Memory B cell (primary cell): Measurements from ENCODE around the gene PDYN.

Experiments used
- ATAC-seq: fragments of 150-1000 bp; cut with Tn5 transposase; 2 replicates; pipeline ENCODE4 v1.10.0; 2021; ENCODE audit warnings: low read depth, mild to moderate bottlenecking, moderate library complexity
- DNase-seq, 2 donors: peaks; one replicate each; pipeline ENCODE4 v3.0.0; 2022; ENCODE audit warnings: low spot score in 2 of 2
- H3K27ac Mint-ChIP-seq: one replicate; pipeline ENCODE4 v1.8.0; 2022; ENCODE audit warnings: mild to moderate bottlenecking, moderate library complexity, mixed read lengths
- H3K27me3 Mint-ChIP-seq: one replicate; pipeline ENCODE4 v1.8.0; 2022; ENCODE audit warnings: mixed read lengths
- H3K36me3 Mint-ChIP-seq: one replicate; pipeline ENCODE4 v1.8.0; 2022; ENCODE audit warnings: mild to moderate bottlenecking, mixed read lengths
- H3K4me1 Mint-ChIP-seq: one replicate; pipeline ENCODE4 v1.8.0; 2022; ENCODE audit warnings: mixed read lengths
- H3K4me3 Mint-ChIP-seq: one replicate; pipeline ENCODE4 v1.8.0; 2022; ENCODE audit warnings: mild to moderate bottlenecking, moderate library complexity, mixed read lengths
- H3K9me3 Mint-ChIP-seq: one replicate; pipeline ENCODE4 v1.8.0; 2022; ENCODE audit warnings: mixed read lengths

PDYN gene

DNA sequence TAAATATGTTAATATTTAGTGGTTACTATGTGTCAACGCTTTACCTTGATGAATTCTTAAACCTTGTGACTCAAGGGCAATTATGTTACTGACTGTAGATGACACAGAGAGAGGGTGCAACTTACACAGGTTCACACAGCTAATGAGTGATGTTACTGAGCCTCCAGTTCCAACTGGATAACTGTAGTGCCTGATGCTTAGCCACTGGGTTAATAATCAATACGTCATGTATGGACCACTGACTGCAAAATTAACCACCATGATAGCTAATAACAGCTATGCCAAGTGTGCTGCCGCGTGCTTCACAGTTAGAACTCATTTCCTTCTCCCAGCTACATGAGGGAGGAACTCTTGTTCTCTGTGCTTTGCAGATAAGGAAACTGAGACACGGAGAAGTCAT, 53.3 kb downstream of the PDYN start:
- H3K4me1 Mint-ChIP-seq, result no peaks in the 10 kb centered on the region
- no peak overlapping the region for H3K27ac Mint-ChIP-seq
- peaks cover 5% of the 10 kb centered on the region for H3K27me3 Mint-ChIP-seq
- DNase-seq (no peak), ATAC-seq (no peak)
- no peak overlapping the region for H3K4me3 Mint-ChIP-seq
- H3K9me3 Mint-ChIP-seq, result no peaks in the 10 kb centered on the region
- peaks cover 2% of the 10 kb centered on the region for H3K36me3 Mint-ChIP-seq

DNA sequence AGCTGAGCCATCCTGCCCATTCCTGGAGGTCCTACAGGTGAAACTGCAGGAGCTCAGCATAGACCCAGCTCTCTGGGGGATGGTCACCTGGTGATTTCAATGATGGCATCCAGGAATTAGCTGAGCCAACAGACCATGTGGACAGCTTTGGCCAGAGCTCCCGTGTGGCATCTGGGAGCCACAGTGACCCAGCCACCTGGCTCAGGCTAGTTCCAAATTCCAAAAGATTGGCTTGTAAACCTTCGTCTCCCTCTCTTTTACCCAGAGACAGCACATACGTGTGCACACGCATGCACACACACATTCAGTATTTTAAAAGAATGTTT, 54.6 kb downstream of the PDYN start:
- Mint-ChIP-seq H3K36me3 (peaks cover 2% of the 10 kb centered on the region), H3K4me3 (no peak overlapping the region), H3K27me3 (peaks cover 2% of the 10 kb centered on the region), H3K27ac (no peak overlapping the region), H3K4me1 (no peaks in the 10 kb centered on the region), H3K9me3 (no peaks in the 10 kb centered on the region)
- no peak for ATAC-seq
- DNase-seq, result no peak

DNA sequence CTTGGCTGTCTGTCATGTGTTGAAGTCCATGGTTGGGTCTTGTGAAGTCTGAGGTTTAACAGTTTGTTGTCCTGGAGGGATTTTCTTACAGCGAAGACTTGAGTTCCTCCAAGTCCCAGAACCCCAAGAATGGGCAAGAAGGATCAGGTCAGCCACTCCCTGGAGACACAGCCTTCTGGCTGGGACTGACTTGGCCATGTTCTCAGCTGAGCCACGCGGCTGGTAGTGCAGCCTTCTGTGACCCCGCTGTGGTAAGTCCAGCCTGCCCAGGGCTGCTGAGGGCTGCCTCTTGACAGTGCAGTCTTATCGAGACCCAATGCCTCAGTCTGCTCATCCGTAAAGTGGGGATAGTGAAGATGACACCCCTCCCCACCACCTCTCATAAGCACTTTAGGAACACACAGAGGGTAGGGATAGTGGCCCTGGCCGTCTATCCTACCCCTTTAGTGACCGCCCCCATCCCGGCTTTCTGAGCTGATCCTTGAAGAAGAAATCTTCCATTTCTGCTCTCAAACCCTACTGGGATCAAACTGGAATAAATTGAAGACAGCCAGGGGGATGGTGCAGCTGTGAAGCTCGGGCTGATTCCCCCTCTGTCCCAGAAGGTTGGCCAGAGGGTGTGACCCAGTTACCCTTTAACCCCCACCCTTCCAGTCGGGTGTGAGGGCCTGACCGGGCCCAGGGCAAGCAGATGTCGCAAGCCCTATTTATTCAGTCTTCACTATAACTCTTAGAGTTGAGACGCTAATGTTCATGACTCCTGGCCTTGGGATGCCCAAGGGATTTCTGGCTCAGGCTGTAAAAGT, 55.2 kb downstream of the PDYN start:
- H3K4me1 Mint-ChIP-seq, result no peaks in the 10 kb centered on the region
- H3K9me3 Mint-ChIP-seq, result no peaks in the 10 kb centered on the region
- H3K27ac Mint-ChIP-seq, result peak overlapping the region; percentile 31
- H3K4me3 Mint-ChIP-seq, result no peak overlapping the region
- ATAC-seq, result no peak
- H3K36me3 Mint-ChIP-seq, result peaks cover 2% of the 10 kb centered on the region
- H3K27me3 Mint-ChIP-seq, result peaks cover 1% of the 10 kb centered on the region
- no peak for DNase-seq

DNA sequence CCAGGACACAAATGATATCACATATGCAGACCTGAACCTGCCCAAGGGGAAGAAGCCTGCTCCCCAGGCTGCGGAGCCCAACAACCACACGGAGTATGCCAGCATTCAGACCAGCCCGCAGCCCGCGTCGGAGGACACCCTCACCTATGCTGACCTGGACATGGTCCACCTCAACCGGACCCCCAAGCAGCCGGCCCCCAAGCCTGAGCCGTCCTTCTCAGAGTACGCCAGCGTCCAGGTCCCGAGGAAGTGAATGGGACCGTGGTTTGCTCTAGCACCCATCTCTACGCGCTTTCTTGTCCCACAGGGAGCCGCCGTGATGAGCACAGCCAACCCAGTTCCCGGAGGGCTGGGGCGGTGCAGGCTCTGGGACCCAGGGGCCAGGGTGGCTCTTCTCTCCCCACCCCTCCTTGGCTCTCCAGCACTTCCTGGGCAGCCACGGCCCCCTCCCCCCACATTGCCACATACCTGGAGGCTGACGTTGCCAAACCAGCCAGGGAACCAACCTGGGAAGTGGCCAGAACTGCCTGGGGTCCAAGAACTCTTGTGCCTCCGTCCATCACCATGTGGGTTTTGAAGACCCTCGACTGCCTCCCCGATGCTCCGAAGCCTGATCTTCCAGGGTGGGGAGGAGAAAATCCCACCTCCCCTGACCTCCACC, 56.4 kb downstream of the PDYN start:
- DNase-seq, result no peak
- H3K27ac Mint-ChIP-seq, result no peak overlapping the region
- no peaks in the 10 kb centered on the region for H3K27me3 Mint-ChIP-seq
- peaks cover 2% of the 10 kb centered on the region for H3K36me3 Mint-ChIP-seq
- H3K9me3 Mint-ChIP-seq, result no peaks in the 10 kb centered on the region
- no peak for ATAC-seq
- H3K4me3 Mint-ChIP-seq, result no peak overlapping the region
- no peaks in the 10 kb centered on the region for H3K4me1 Mint-ChIP-seq

DNA sequence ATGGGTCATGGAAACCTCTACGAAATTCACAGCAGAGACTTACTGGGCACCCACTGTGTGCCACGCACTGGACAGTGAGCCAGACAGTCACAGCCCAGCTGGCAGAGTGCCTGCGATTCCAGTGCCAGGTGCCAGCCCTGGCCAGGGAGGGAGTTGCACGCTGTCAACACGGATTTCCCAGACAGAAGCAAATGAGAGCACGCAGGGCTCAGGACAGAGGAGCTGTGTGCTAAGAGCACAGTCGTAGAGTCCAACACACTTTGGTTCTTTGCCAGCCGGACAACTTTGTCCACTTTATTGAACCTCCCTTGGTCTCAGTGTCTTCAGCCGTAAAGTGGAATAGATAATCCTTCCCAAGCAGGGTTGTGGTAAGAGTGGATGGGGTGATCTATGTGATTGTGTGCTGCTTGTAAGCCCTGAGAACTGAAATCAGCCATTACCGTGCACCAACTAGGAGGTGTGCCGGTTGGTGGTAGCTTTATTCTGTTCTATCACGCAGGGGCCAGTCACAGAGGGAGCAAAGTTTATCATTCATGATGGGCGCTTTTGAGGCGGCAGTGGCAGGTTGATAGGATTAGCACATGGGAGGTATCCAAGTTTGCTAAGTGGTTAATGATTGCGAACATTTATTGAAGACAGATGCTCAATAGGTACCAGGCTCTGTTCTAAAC, 58.0 kb downstream of the PDYN start:
- Mint-ChIP-seq H3K27ac (no peak overlapping the region), H3K27me3 (no peaks in the 10 kb centered on the region), H3K9me3 (no peaks in the 10 kb centered on the region), H3K4me3 (no peak overlapping the region), H3K36me3 (peaks cover 2% of the 10 kb centered on the region), H3K4me1 (no peaks in the 10 kb centered on the region)
- DNase-seq (no peak), ATAC-seq (no peak)

DNA sequence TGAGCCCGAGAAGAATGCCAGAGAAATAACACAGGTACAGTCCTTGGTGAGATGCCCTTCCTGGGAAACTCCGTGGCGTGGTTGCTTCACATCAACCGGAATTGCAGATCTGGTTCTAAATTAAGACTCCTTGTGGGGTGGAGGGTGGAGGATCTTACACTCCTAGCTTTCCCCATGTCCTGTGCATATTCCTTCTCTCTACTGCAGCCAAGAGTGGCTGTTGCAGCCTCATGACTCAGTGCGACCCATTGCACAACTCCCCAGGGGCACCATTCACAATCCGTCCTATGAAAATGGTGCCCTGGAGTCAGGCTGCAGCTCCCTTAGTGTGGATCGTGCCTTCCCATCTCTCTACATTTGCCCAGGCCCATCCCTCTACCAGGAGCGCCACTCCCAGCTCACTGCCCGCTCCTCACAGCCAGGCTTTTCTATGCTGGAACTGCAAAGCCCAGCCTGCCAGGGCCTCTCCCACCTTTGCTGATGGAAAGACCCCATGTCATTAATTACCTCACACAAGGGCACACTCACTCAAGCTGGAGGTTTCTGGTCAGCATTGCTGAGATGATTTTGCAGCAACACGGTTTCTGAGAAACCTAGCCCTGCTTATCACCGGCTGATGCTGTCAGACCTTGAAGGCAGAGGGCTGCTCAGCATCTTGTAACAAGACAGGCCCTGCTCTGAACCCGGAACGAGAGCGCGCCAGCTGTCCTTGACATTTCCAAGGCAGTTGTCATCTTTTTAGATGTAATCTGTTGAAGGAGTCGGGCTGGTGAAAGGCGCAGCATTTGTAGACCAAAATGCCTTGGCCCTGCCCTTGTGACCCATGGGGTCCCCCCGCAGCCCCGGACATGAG, 58.9 kb downstream of the PDYN start:
- Mint-ChIP-seq H3K27me3 (no peaks in the 10 kb centered on the region), H3K9me3 (no peaks in the 10 kb centered on the region), H3K36me3 (peaks cover 2% of the 10 kb centered on the region), H3K4me3 (no peak overlapping the region), H3K27ac (no peak overlapping the region), H3K4me1 (no peaks in the 10 kb centered on the region)
- DNase-seq, result no peak
- ATAC-seq, result no peak

DNA sequence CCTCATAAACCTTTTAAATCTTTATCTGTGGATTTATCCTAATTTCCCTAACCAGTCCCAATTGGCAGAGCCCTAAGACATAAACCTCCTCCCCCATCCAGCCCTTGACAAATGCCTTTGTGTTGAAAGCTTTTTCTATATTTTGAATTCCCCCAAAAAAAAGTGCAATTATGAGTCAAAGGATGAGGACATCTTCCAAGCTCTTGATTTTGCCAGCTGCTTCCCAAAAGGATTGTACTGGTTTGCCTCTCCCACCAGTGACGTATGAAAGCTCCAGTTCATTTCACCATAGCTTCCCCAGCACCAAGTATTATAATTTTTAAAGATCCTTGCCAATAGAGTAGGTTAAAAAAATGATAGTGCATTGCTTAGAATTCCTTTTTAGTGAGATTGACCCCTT, 59.7 kb downstream of the PDYN start:
- Mint-ChIP-seq H3K27me3 (no peaks in the 10 kb centered on the region), H3K27ac (no peak overlapping the region), H3K36me3 (peaks cover 2% of the 10 kb centered on the region), H3K4me1 (peaks cover 2% of the 10 kb centered on the region), H3K4me3 (no peak overlapping the region), H3K9me3 (no peaks in the 10 kb centered on the region)
- DNase-seq, result no peak
- no peak for ATAC-seq

DNA sequence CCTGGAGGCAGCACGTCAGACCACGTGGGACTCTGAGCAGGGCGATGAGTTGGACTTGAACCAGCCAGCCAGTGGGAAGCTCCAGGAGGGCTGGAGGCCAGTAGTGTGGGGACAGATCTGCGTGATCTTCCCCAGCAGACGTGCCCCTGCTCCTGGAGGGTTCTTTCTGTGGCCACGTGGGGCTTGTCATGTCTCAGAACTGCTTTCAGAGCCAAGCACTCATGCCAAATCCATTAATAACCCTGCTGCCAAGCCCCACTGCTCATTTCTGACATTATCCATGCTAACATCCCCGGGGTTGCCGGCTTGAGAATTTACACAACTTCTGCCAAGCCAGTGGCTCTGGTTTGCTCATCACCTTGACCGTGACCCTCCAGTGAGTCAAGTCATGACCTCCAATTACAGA, 60.4 kb downstream of the PDYN start:
- no peak for ATAC-seq

DNA sequence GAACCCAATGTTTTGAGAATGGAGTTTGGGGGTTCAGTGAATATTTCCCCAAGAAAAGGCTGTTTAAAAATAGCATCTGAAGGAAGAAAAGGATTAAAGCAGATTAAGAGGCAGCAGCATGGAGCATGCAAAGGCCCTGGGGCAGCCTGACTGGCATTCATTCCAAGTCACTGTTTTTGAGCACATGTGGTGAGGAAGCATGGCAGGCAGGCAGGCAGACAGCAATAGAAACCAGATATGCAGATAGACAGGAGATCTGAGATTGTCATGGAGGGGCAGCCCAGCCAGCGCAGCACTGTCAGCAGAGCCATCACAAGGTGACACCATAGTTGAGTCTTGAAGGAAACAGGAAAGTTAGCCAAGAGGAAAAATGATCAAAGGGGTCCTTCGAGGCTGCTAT, 60.9 kb downstream of the PDYN start:
- Mint-ChIP-seq H3K27ac (no peak overlapping the region), H3K36me3 (peaks cover 2% of the 10 kb centered on the region), H3K9me3 (no peaks in the 10 kb centered on the region), H3K4me1 (peaks cover 5% of the 10 kb centered on the region), H3K27me3 (no peaks in the 10 kb centered on the region), H3K4me3 (no peak overlapping the region)
- ATAC-seq (no peak), DNase-seq (no peak)

More for the DNA sequence above, 60.4 kb downstream of the PDYN start:
- DNase-seq, result no peak
- Mint-ChIP-seq H3K27me3 (no peaks in the 10 kb centered on the region), H3K9me3 (no peaks in the 10 kb centered on the region), H3K4me1 (peaks cover 5% of the 10 kb centered on the region), H3K36me3 (peaks cover 2% of the 10 kb centered on the region), H3K27ac (no peak overlapping the region), H3K4me3 (no peak overlapping the region)

DNA sequence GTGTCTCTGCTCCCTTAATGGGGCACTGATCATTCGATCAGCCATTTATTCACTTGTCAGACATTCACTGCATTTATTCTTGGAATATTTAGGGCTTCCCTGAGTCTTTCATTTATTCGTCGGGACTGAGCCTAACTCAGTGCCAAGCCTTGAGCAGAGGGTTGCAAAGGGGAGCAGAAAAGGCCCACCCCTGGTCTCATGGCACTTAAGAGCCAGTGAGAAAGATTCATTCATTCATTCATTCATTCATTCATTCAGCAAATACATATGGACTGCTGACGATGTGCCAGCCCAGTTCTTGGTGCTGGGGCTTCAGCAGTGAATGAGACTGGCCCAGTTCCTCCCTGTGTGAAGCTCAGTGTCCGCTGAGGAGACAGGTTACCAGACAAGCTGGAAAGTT, 62.0 kb downstream of the PDYN start:
- Mint-ChIP-seq H3K27me3 (no peaks in the 10 kb centered on the region), H3K27ac (no peak overlapping the region), H3K4me3 (no peak overlapping the region), H3K36me3 (peaks cover 1% of the 10 kb centered on the region), H3K9me3 (no peaks in the 10 kb centered on the region), H3K4me1 (peaks cover 9% of the 10 kb centered on the region)
- ATAC-seq (no peak), DNase-seq (no peak)

DNA sequence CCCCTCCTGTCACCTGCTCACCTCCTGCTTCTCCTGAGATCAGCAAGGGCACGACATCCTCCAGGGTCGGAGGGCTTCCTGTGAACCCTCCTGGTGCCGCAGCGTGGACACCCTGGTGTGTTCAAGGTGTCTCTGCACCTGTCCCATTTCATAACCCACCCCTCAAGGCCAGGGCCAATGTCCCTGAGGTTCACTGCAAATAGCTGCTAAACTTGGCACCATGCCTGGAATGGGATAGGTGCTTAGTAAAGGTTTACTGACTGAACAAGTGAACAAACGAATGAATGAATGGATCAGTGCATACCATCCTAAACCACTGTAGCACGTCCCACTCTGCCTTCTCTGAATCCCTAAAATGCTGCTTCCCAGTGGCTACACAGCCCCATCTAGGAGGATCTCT, 63.7 kb downstream of the PDYN start:
- H3K4me1 Mint-ChIP-seq, result peaks cover 11% of the 10 kb centered on the region
- no peaks in the 10 kb centered on the region for H3K9me3 Mint-ChIP-seq
- no peaks in the 10 kb centered on the region for H3K27me3 Mint-ChIP-seq
- ATAC-seq, result no peak
- no peaks in the 10 kb centered on the region for H3K36me3 Mint-ChIP-seq
- no peak overlapping the region for H3K27ac Mint-ChIP-seq
- H3K4me3 Mint-ChIP-seq, result no peak overlapping the region
- no peak for DNase-seq

DNA sequence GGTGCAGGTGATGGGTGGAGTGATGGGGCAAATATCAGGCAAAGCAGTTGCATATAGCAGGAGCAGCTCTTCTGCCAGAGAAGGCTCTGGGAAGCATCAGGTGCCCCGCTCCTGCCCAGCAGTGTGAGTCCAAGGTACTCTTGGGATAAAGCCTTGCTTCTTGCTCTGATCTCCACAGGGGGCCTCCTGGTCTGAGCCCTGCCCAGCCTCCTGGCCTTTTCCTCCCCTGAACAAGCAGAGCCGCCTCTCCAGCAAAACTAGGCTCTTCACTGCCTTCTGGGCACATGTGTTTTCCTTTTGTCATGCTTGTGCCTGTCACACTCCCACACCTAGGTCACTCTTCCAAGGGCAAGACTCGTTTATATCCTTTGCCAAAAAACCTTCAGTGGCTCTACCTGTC, 64.4 kb downstream of the PDYN start:
- Mint-ChIP-seq H3K9me3 (no peaks in the 10 kb centered on the region), H3K4me1 (peaks cover 11% of the 10 kb centered on the region), H3K27me3 (no peaks in the 10 kb centered on the region), H3K4me3 (no peak overlapping the region), H3K27ac (no peak overlapping the region), H3K36me3 (no peaks in the 10 kb centered on the region)
- ATAC-seq (no peak), DNase-seq (no peak)

DNA sequence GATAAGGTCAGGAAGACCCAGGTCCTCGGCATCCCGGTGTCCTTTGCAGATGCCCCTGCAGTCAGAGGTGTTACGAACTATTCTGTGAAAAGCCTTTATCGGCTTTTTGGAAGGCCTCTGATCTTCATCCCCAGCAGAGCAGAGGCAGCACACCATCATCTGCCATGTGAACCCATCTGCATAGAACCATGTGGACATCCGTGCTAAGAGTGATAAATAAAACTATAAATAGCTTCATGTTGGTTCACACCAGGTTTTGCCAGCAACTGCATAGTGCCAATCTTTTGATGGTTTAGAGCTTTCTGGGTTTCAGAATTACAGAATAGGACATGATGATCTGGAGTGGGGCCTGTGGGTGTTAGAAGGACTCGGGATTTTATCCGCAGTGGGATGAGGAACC, 65.1 kb downstream of the PDYN start:
- no peak for DNase-seq
- H3K27ac Mint-ChIP-seq, result no peak overlapping the region
- ATAC-seq, result no peak
- peaks cover 11% of the 10 kb centered on the region for H3K4me1 Mint-ChIP-seq
- H3K36me3 Mint-ChIP-seq, result no peaks in the 10 kb centered on the region
- H3K4me3 Mint-ChIP-seq, result no peak overlapping the region
- no peaks in the 10 kb centered on the region for H3K9me3 Mint-ChIP-seq
- no peaks in the 10 kb centered on the region for H3K27me3 Mint-ChIP-seq
